Tibial nerve (tissue), 4 donors: ENCODE measurements around the gene VSIG10. TPM values are rescaled to one million over a fixed set of nuclear protein-coding genes. Genes with fewer than 3 reads are reported as not detected.

Experiments used
- DNase-seq, 2 donors: peaks; one replicate each; pipeline ENCODE4 v3.0.0-alpha.2; 2019; ENCODE audit warnings: low spot score in 2 of 2
- H3K27ac ChIP-seq, 4 donors: fragments of 200-600 bp; sonication (generic) in 3 of 4; one replicate each; pipeline ENCODE4 v1.5.1; 2017 to 2019; ENCODE audit warnings: mild to moderate bottlenecking in 1 of 4
- H3K27me3 ChIP-seq, 2 donors: fragments of 200-600 bp; sonication (generic) in 1 of 2; one replicate each; pipeline versions ENCODE4 v1.5.1 to v1.6.0; 2017 to 2019
- H3K36me3 ChIP-seq, 3 donors: fragments of 200-600 bp; sonication (generic); one replicate each; pipeline ENCODE4 v1.5.1; 2018 to 2019
- H3K4me1 ChIP-seq, 4 donors: fragments of 200-600 bp; sonication (generic) in 3 of 4; one replicate each; pipeline ENCODE4 v1.5.1; 2017 to 2019
- H3K4me3 ChIP-seq, 4 donors: fragments of 200-600 bp; sonication (generic) in 3 of 4; one replicate each; pipeline ENCODE4 v1.5.1; 2017 to 2019; ENCODE audit warnings: mild to moderate bottlenecking in 1 of 4, moderate library complexity in 1 of 4
- H3K9me3 ChIP-seq, 4 donors: fragments of 200-600 bp; sonication (generic) in 3 of 4; one replicate each; pipeline ENCODE4 v1.5.1; 2017 to 2019
- CTCF ChIP-seq, 5 experiments: fragments of 200-600 bp in 3 of 5; fragments of 450-650 bp in 2 of 5; sonication (generic) in 3 of 5; IDR thresholded peaks; one replicate each; pipeline ENCODE4 v1.5.1; 2016 to 2019; ENCODE audit warnings: antibody characterized with exemption in 5 of 5, mild to moderate bottlenecking in 3 of 5, moderate library complexity in 2 of 5
- EP300 ChIP-seq, 2 donors: sonication (generic); formaldehyde crosslinking; IDR thresholded peaks; one replicate each; pipeline ENCODE4 v1.6.1; 2017; ENCODE audit warnings: antibody characterized with exemption in 2 of 2, mild to moderate bottlenecking in 1 of 2
- POLR2A ChIP-seq, 2 donors: fragments of 450-650 bp; IDR thresholded peaks; one replicate each; pipeline ENCODE4 v1.6.1; 2017; ENCODE audit warnings: antibody characterized with exemption in 2 of 2, mild to moderate bottlenecking in 2 of 2, moderate library complexity in 2 of 2
- WGBS, 2 donors: methylation state at CpG; one replicate each; pipeline ENCODE4 v1.1.5; 2018; 5-methylcytosine and 5-hydroxymethylcytosine counted together
- total RNA-seq, 4 donors: library from RNA; depleted of rRNA; stranded (reverse); fragments of >200 nt; gene quantifications; one replicate each; pipeline ENCODE4 v1.1.0, GENCODE V29; 2016

VSIG10 gene
- total RNA-seq, 4 donors from 2014 or later = 26.8 to 53.1 (median 34.0) TPM

GRCh38 chr12:118033902-118034301 is 69.9 kb downstream of the VSIG10 start:
- WGBS, 2 donors = 87 to 89% methylated on average over 5 of the region's 5 CpGs
- no peak overlapping the region for H3K27ac ChIP-seq
- no peaks in the 10 kb centered on the region for H3K27me3 ChIP-seq
- peaks cover 0 to 100% (median 9%) of the 10 kb centered on the region in 3 donors for H3K36me3 ChIP-seq
- peaks cover 0 to 7% (median 0%) of the 10 kb centered on the region in 4 donors for H3K4me1 ChIP-seq
- TF ChIP-seq CTCF (IDR thresholded peaks at IDR 0.05) (no peak), POLR2A (IDR thresholded peaks at IDR 0.05) (no peak), EP300 (IDR thresholded peaks at IDR 0.05) (no peak)
- no peak for DNase-seq
- no peak overlapping the region for H3K4me3 ChIP-seq
- no peaks in the 10 kb centered on the region for H3K9me3 ChIP-seq

GRCh38 chr12:118033323-118033722 is 70.5 kb downstream of the VSIG10 start:
- H3K4me1 ChIP-seq = peaks cover 0 to 7% (median 0%) of the 10 kb centered on the region in 4 donors
- H3K9me3 ChIP-seq = no peaks in the 10 kb centered on the region
- H3K36me3 ChIP-seq = peaks cover 0 to 99% (median 3%) of the 10 kb centered on the region in 3 donors
- TF ChIP-seq CTCF (IDR thresholded peaks at IDR 0.05) (no peak), EP300 (IDR thresholded peaks at IDR 0.05) (no peak), POLR2A (IDR thresholded peaks at IDR 0.05) (no peak)
- H3K4me3 ChIP-seq = no peak overlapping the region
- no peaks in the 10 kb centered on the region for H3K27me3 ChIP-seq
- WGBS, 2 donors = 81 to 86% methylated on average over 5 of the region's 5 CpGs
- DNase-seq = no peak
- H3K27ac ChIP-seq = no peak overlapping the region

GRCh38 chr12:118032188-118032587 is 71.6 kb downstream of the VSIG10 start:
- H3K9me3 ChIP-seq = no peaks in the 10 kb centered on the region
- 93 to 95% methylated on average over 7 of the region's 7 CpGs for WGBS, 2 donors
- H3K4me1 ChIP-seq = peaks cover 0 to 7% (median 0%) of the 10 kb centered on the region in 4 donors
- no peak for TF ChIP-seq CTCF (IDR thresholded peaks at IDR 0.05)
- no peak for TF ChIP-seq POLR2A (IDR thresholded peaks at IDR 0.05)
- no peak for TF ChIP-seq EP300 (IDR thresholded peaks at IDR 0.05)
- H3K27me3 ChIP-seq = no peaks in the 10 kb centered on the region
- no peak overlapping the region for H3K4me3 ChIP-seq
- no peak for DNase-seq
- peaks cover 0 to 99% (median 0%) of the 10 kb centered on the region in 3 donors for H3K36me3 ChIP-seq
- H3K27ac ChIP-seq = no peak overlapping the region

- TF ChIP-seq POLR2A (IDR thresholded peaks at IDR 0.05) = no peak
- TF ChIP-seq CTCF (IDR thresholded peaks at IDR 0.05) = no peak
- TF ChIP-seq EP300 (IDR thresholded peaks at IDR 0.05) = no peak
- Histone ChIP-seq H3K27ac (no peak overlapping the region), H3K4me3 (no peak overlapping the region), H3K27me3 (no peaks in the 10 kb centered on the region), H3K36me3 (peaks cover 0 to 99% (median 0%) of the 10 kb centered on the region in 3 donors), H3K4me1 (no peaks in the 10 kb centered on the region), H3K9me3 (no peaks in the 10 kb centered on the region)
- no peak for DNase-seq
- 97 to 99% methylated on average over 5 of the region's 5 CpGs for WGBS, 2 donors
These were observed 74.6 kb downstream of the VSIG10 start for GRCh38 chr12:118029166-118029565.

GRCh38 chr12:118025168-118025567 is 78.6 kb downstream of the VSIG10 start:
- TF ChIP-seq POLR2A (IDR thresholded peaks at IDR 0.05) = no peak
- no peak for TF ChIP-seq CTCF (IDR thresholded peaks at IDR 0.05)
- no peak for TF ChIP-seq EP300 (IDR thresholded peaks at IDR 0.05)
- Histone ChIP-seq H3K27me3 (no peaks in the 10 kb centered on the region), H3K36me3 (peaks cover 0 to 98% (median 0%) of the 10 kb centered on the region in 3 donors), H3K9me3 (no peaks in the 10 kb centered on the region), H3K4me1 (no peaks in the 10 kb centered on the region), H3K4me3 (no peak overlapping the region), H3K27ac (no peak overlapping the region)
- DNase-seq = no peak
- WGBS, 2 donors = 79 to 82% methylated on average over 4 of the region's 4 CpGs
